Prostate gland (tissue), 2 donors: ENCODE data around the gene FOXL1.

Experiments
- POLR2AphosphoS5 ChIP-seq: sonication (generic); formaldehyde crosslinking; IDR thresholded peaks from one replicate; pipeline ENCODE4 v1.6.1; 2017; ENCODE audit warnings: antibody characterized with exemption
- TF ChIP-seq, protein P1 (sequence below), 4 experiments: fragments of 200-600 bp in 2 of 4; fragments of 450-650 bp in 2 of 4; sonication (generic) in 2 of 4; IDR thresholded peaks; 1 replicate in 3 of 4; 2 replicates in 1 of 4; pipeline ENCODE4 v1.5.1; 2016 to 2019; ENCODE audit warnings: antibody characterized with exemption in 4 of 4, mild to moderate bottlenecking in 2 of 4, moderate library complexity in 2 of 4

DNA sequence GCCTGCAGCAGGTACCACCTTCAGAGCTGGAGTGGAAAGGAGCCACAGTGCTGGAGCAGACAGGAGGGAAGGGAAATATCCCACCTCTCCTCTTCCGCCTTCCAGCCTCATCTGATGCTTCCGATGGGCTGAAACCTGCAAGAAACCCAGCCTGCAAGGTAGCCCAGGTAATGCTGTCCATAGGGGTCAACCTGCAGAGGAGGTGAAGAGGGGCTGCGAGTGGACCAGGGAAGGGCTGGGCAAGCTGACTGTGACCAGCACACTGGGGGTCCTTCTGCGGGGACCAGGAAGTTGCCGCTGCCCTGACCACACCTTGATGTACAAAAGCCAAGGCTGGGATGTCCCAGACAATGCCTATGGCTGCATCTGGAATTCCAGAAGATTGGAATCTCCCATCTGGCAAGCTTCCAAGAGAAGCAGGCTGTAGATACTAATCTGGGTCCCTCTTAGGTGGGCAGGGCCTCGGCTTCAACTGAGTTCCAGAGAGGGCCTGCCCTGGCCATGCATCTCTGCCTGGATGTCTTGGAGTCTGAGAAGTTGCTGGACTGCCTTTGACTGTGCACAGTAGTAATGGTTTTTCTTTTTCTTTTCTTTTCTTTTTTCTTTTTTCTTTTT is 5.8 kb downstream of the FOXL1 start:
- no peak for TF ChIP-seq POLR2AphosphoS5
- TF ChIP-seq, protein P1, sequence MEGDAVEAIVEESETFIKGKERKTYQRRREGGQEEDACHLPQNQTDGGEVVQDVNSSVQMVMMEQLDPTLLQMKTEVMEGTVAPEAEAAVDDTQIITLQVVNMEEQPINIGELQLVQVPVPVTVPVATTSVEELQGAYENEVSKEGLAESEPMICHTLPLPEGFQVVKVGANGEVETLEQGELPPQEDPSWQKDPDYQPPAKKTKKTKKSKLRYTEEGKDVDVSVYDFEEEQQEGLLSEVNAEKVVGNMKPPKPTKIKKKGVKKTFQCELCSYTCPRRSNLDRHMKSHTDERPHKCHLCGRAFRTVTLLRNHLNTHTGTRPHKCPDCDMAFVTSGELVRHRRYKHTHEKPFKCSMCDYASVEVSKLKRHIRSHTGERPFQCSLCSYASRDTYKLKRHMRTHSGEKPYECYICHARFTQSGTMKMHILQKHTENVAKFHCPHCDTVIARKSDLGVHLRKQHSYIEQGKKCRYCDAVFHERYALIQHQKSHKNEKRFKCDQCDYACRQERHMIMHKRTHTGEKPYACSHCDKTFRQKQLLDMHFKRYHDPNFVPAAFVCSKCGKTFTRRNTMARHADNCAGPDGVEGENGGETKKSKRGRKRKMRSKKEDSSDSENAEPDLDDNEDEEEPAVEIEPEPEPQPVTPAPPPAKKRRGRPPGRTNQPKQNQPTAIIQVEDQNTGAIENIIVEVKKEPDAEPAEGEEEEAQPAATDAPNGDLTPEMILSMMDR (IDR thresholded peaks at IDR 0.05) = no peak
